Measurements from ENCODE around the gene GPR107. TPM values are rescaled to one million over a fixed set of nuclear protein-coding genes. Genes with fewer than 3 reads are reported as not detected.

GPR107 gene
- total and polyA plus RNA-seq, 2 of the 8 experiments (the other 6 are each of a cell fraction or from before 2014, with no cell fraction given) = 19.3 to 30.7 TPM

DNA sequence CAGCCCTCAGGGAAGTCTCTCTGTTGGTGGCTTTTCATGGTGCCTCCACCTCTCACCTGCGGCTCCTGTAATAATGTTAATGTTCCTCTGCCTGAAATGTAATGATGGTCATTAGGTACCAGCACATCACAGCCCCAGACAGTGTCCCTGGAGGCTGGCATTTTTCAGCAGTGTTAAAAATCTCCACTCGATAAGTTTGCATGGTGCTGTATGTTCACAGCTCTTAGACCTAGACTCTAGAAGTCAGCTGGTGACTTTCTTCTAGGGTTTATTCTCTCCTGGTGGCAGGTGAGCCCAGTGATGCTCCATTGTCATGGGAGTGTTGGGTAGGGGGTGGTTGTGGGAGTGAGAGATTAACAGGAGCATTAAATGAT is 53.1 kb downstream of the GPR107 start (continued):
- TF ChIP-seq, protein P1, sequence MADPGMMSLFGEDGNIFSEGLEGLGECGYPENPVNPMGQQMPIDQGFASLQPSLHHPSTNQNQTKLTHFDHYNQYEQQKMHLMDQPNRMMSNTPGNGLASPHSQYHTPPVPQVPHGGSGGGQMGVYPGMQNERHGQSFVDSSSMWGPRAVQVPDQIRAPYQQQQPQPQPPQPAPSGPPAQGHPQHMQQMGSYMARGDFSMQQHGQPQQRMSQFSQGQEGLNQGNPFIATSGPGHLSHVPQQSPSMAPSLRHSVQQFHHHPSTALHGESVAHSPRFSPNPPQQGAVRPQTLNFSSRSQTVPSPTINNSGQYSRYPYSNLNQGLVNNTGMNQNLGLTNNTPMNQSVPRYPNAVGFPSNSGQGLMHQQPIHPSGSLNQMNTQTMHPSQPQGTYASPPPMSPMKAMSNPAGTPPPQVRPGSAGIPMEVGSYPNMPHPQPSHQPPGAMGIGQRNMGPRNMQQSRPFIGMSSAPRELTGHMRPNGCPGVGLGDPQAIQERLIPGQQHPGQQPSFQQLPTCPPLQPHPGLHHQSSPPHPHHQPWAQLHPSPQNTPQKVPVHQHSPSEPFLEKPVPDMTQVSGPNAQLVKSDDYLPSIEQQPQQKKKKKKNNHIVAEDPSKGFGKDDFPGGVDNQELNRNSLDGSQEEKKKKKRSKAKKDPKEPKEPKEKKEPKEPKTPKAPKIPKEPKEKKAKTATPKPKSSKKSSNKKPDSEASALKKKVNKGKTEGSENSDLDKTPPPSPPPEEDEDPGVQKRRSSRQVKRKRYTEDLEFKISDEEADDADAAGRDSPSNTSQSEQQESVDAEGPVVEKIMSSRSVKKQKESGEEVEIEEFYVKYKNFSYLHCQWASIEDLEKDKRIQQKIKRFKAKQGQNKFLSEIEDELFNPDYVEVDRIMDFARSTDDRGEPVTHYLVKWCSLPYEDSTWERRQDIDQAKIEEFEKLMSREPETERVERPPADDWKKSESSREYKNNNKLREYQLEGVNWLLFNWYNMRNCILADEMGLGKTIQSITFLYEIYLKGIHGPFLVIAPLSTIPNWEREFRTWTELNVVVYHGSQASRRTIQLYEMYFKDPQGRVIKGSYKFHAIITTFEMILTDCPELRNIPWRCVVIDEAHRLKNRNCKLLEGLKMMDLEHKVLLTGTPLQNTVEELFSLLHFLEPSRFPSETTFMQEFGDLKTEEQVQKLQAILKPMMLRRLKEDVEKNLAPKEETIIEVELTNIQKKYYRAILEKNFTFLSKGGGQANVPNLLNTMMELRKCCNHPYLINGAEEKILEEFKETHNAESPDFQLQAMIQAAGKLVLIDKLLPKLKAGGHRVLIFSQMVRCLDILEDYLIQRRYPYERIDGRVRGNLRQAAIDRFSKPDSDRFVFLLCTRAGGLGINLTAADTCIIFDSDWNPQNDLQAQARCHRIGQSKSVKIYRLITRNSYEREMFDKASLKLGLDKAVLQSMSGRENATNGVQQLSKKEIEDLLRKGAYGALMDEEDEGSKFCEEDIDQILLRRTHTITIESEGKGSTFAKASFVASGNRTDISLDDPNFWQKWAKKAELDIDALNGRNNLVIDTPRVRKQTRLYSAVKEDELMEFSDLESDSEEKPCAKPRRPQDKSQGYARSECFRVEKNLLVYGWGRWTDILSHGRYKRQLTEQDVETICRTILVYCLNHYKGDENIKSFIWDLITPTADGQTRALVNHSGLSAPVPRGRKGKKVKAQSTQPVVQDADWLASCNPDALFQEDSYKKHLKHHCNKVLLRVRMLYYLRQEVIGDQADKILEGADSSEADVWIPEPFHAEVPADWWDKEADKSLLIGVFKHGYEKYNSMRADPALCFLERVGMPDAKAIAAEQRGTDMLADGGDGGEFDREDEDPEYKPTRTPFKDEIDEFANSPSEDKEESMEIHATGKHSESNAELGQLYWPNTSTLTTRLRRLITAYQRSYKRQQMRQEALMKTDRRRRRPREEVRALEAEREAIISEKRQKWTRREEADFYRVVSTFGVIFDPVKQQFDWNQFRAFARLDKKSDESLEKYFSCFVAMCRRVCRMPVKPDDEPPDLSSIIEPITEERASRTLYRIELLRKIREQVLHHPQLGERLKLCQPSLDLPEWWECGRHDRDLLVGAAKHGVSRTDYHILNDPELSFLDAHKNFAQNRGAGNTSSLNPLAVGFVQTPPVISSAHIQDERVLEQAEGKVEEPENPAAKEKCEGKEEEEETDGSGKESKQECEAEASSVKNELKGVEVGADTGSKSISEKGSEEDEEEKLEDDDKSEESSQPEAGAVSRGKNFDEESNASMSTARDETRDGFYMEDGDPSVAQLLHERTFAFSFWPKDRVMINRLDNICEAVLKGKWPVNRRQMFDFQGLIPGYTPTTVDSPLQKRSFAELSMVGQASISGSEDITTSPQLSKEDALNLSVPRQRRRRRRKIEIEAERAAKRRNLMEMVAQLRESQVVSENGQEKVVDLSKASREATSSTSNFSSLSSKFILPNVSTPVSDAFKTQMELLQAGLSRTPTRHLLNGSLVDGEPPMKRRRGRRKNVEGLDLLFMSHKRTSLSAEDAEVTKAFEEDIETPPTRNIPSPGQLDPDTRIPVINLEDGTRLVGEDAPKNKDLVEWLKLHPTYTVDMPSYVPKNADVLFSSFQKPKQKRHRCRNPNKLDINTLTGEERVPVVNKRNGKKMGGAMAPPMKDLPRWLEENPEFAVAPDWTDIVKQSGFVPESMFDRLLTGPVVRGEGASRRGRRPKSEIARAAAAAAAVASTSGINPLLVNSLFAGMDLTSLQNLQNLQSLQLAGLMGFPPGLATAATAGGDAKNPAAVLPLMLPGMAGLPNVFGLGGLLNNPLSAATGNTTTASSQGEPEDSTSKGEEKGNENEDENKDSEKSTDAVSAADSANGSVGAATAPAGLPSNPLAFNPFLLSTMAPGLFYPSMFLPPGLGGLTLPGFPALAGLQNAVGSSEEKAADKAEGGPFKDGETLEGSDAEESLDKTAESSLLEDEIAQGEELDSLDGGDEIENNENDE (IDR thresholded peaks at IDR 0.05; ENCODE audit: insufficient replicate concordance, low read length) = no peak
- TF ChIP-seq SIX5 (IDR thresholded peaks at IDR 0.05; ENCODE audit: low read depth, low read length) = no peak
